NCI-H345 (cell line): Measurements from ENCODE around the gene CHST13.
A peak's percentile ranks its signal among the peaks of the same experiment; 100 is the strongest.

Experiments
- DNase-seq: peaks from one replicate; lab custom pipeline; 2025; lab: John Stamatoyannopoulos, UW

CHST13 gene

GRCh38 chr3:126509597-126510307 lies 14.2 kb upstream of the CHST13 start:
- DNase-seq = no peak

GRCh38 chr3:126510308-126510910 lies 13.5 kb upstream of the CHST13 start:
- no peak for DNase-seq

GRCh38 chr3:126511291-126511690 lies 12.7 kb upstream of the CHST13 start:
- DNase-seq = no peak

- DNase-seq = no peak
Observed at GRCh38 chr3:126512026-126512425, 11.9 kb upstream of the CHST13 start.

- DNase-seq = no peak
Observed at GRCh38 chr3:126512916-126513650, 10.9 kb upstream of the CHST13 start.

- no peak for DNase-seq
Observed at GRCh38 chr3:126514161-126514560, 9.8 kb upstream of the CHST13 start.

- peak; percentile 55 for DNase-seq
Observed at GRCh38 chr3:126515066-126515706, 8.8 kb upstream of the CHST13 start.

GRCh38 chr3:126516152-126516935 lies 7.6 kb upstream of the CHST13 start:
- no peak for DNase-seq

- no peak for DNase-seq
Observed at GRCh38 chr3:126516936-126517290, 7.0 kb upstream of the CHST13 start.

- no peak for DNase-seq
Observed at GRCh38 chr3:126517291-126517951, 6.5 kb upstream of the CHST13 start, which contains the start of gene UROC1. Gene UROC1, minus strand, starts transcription at chr3:126517773. Its CDS starts 54 bp downstream, at chr3:126517719.

- peak; percentile 28 for DNase-seq
Observed at GRCh38 chr3:126517986-126518778, 5.8 kb upstream of the CHST13 start.

- DNase-seq = no peak
Observed at GRCh38 chr3:126518779-126519177, 5.2 kb upstream of the CHST13 start.

- DNase-seq = no peak
Observed at GRCh38 chr3:126519506-126520455, 4.2 kb upstream of the CHST13 start.

GRCh38 chr3:126521122-126521891 lies 2.6 kb upstream of the CHST13 start:
- no peak for DNase-seq

GRCh38 chr3:126522363-126522788 lies 1.6 kb upstream of the CHST13 start:
- peak; percentile 35 for DNase-seq

GRCh38 chr3:126524429-126524988 lies 554 bp downstream of the CHST13 start:
- no peak for DNase-seq

- DNase-seq = no peak
Observed at GRCh38 chr3:126525091-126525852, 1.3 kb downstream of the CHST13 start.
